ENCODE data around the gene CELSR1. TPM values are rescaled to one million over a fixed set of nuclear protein-coding genes. Genes with fewer than 3 reads are reported as not detected.
"Not testable (repeated sequence)": the region's sequence is repeated elsewhere in the genome, so short reads cannot be mapped to it uniquely, and the experiment has no call there.

Gene CELSR1
- total RNA-seq, 2 donors from 2014 or later: 3.0 to 6.0 TPM

DNA sequence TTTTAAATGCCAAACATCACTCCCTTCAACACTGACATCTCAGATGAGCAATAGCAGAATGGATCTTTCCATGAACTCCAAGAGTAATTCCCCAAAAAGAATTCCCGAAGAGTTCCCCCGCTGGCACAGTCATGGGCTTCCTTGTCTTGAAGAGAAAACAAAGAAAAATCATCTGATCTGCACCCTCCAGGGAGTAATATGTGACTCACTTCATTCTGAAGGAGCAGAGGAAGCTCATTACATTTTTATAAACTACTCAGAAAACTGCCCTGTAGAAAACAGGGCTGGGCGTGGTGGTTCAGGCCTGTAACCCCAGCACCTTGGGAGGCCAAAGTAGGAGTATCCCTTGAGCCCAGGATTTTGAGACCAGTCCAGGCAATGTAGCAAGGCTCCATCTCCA, 35.7 kb downstream of the CELSR1 start:
- peaks cover 10% of the 10 kb centered on the region for H3K4me1 Mint-ChIP-seq
- H3K36me3 Mint-ChIP-seq (ENCODE audit: low read depth): no peaks in the 10 kb centered on the region
- no peak overlapping the region for H3K27ac Mint-ChIP-seq
- H3K27me3 Mint-ChIP-seq: peaks cover 13% of the 10 kb centered on the region
- no peaks in the 10 kb centered on the region for H3K9me3 ChIP-seq (ENCODE audit: control insufficient read depth, low read length, poor library complexity, severe bottlenecking)
- no peak for DNase-seq
- H3K4me3 Mint-ChIP-seq: no peak overlapping the region
- ATAC-seq: no peak

DNA sequence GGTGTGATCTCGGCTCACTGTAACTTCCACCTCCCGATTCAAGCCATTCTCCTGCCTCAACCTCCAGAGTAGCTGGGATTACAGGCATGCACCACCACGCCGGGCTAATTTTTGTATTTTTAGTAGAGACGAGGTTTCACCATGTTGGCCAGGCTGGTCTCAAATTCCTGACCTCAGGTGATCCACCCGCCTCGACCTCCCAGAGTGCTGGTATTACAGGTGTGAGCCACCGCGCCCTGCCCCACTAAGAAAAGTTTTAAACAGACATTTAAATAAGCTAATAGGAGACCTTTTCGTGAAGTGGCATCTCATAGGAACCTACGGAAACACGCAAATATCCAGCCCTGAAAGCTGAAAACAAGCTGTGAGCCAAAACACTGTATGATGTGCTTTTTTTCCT, 36.2 kb downstream of the CELSR1 start:
- not testable (repeated sequence) for H3K4me1 Mint-ChIP-seq; H3K27ac Mint-ChIP-seq; H3K36me3 Mint-ChIP-seq (ENCODE audit: low read depth); H3K4me3 Mint-ChIP-seq; ATAC-seq; DNase-seq; H3K9me3 ChIP-seq (ENCODE audit: control insufficient read depth, low read length, poor library complexity, severe bottlenecking)
- H3K27me3 Mint-ChIP-seq: peaks cover 13% of the 10 kb centered on the region

DNA sequence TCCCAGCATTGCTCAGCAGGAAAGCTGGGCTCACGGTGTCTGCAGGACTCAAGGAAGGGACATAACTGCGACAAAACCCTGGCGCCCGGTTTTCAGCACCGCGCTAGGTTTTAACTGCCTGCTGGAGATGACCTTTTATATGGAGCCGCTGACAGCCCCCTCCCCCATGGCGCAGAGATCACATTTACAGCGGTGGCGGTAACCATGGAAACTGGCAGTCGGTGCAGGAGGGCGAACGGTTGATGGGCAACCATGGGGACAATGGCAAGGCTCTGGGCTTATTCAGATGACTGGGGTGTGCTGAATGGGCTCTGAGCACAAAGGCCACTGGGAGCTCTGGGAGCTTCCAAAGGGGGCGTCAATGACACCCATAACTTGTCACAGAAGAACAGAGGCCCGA, 37.2 kb downstream of the CELSR1 start:
- H3K27ac Mint-ChIP-seq: no peak overlapping the region
- H3K4me1 Mint-ChIP-seq: peaks cover 10% of the 10 kb centered on the region
- H3K36me3 Mint-ChIP-seq (ENCODE audit: low read depth): no peaks in the 10 kb centered on the region
- H3K9me3 ChIP-seq (ENCODE audit: control insufficient read depth, low read length, poor library complexity, severe bottlenecking): no peaks in the 10 kb centered on the region
- peaks cover 13% of the 10 kb centered on the region for H3K27me3 Mint-ChIP-seq
- H3K4me3 Mint-ChIP-seq: no peak overlapping the region
- no peak for DNase-seq
- no peak for ATAC-seq

DNA sequence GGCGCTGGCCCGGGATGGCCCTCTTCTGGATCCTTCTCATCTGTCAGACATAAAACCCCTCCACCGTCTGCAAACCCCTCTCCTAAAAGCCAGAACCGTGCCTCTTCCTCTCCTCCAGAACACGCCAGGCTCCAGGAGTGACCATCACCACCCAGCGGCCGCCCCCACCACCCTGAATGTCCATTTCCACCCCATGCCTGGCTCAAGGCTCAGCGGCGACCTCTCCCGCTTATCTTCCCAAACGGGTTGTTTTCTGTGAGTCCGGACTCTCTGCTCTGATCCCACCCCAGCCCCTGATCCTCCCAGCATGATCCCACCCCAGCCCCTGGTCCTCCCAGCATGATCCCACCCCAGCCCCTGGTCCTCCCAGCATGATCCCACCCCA, 37.6 kb downstream of the CELSR1 start:
- no peak for DNase-seq
- no peaks in the 10 kb centered on the region for H3K9me3 ChIP-seq (ENCODE audit: control insufficient read depth, low read length, poor library complexity, severe bottlenecking)
- no peak overlapping the region for H3K27ac Mint-ChIP-seq
- H3K36me3 Mint-ChIP-seq (ENCODE audit: low read depth): no peaks in the 10 kb centered on the region
- peaks cover 10% of the 10 kb centered on the region for H3K4me1 Mint-ChIP-seq
- no peak for ATAC-seq
- no peak overlapping the region for H3K4me3 Mint-ChIP-seq
- peaks cover 13% of the 10 kb centered on the region for H3K27me3 Mint-ChIP-seq

DNA sequence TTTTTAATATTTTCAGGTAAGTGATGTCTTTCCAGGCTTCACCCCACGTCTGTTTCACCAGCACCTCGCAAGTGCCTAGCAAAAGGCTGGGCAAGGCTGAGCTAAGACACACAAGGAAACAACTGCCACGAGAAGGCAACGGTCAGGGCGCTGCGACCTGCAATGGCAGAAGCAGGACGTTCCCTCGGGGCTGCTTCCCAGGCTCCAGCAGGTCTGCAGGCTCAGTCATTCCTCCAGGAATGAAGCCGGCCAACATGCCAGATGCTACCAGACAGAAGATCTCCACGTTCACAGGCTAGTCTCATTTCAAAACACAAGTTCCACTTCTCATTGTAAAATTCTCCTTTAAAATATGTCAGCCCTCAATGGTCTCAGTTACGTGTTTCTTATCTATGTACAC, 45.5 kb downstream of the CELSR1 start:
- Mint-ChIP-seq H3K4me1 (peaks cover under 1% of the 10 kb centered on the region), H3K4me3 (no peak overlapping the region), H3K36me3 (ENCODE audit: low read depth) (no peaks in the 10 kb centered on the region), H3K27ac (no peak overlapping the region), H3K27me3 (peaks cover 6% of the 10 kb centered on the region)
- no peaks in the 10 kb centered on the region for H3K9me3 ChIP-seq (ENCODE audit: control insufficient read depth, low read length, poor library complexity, severe bottlenecking)
- ATAC-seq (no peak), DNase-seq (no peak)

DNA sequence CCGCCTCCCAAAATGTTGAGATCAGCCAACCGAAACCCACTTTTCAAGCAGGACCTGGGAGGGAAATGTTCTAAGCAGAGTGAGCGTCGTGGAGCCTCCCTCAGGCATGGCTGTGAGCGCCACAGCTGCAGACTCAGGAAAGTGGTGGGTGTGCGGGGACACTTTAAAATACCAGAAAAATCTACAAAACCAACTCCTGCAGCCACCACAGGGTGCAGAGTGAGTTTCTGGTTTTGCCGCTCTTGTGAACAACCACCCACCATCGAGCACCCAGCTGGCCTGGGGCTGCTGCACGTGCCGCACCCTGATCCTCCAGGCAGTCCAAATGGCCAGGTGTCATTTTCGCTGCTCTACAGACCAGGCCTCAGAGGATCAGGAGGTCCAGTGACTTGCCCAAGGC, 46.9 kb downstream of the CELSR1 start:
- no peak overlapping the region for H3K4me3 Mint-ChIP-seq
- peaks cover 2% of the 10 kb centered on the region for H3K4me1 Mint-ChIP-seq
- no peaks in the 10 kb centered on the region for H3K36me3 Mint-ChIP-seq (ENCODE audit: low read depth)
- DNase-seq: no peak
- no peak overlapping the region for H3K27ac Mint-ChIP-seq
- ATAC-seq: no peak
- H3K27me3 Mint-ChIP-seq: peaks cover 6% of the 10 kb centered on the region
- H3K9me3 ChIP-seq (ENCODE audit: control insufficient read depth, low read length, poor library complexity, severe bottlenecking): no peaks in the 10 kb centered on the region

DNA sequence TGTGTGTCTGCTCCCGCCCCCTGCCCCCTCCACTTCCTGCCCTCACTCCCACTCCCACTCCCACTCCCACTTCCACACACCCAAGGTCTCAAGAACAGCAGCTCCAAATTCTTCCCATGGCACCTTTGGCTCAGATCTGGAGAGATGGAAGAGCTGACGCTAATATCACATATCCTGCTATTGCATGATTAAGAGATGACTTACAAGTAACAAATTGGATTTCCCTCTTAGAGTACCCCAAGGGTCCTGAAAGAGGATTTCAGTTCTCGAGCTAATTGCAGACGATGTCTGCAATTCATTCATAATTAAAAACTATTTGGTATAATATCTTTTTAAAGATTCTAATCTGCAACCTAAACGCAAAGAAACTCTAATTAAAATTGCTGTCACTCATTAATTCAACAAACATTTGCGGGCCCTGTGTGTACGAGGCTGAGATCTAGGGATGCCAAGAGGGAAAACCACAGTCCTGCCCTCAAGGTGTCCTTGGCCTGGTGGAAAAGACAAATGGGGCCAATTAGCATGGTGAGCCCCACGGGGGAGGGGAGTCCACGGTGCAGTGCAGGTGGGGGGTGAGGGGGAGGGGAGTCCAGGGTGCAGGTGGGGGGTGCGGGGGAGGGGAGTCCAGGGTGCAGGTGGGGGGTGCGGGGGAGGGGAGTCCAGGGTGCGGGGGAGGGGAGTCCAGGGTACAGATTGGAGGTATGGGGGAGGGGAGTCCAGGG, 50.3 kb downstream of the CELSR1 start:
- ATAC-seq (no peak), DNase-seq (no peak)
- H3K27ac Mint-ChIP-seq: no peak overlapping the region
- H3K27me3 Mint-ChIP-seq: peaks cover 6% of the 10 kb centered on the region
- no peaks in the 10 kb centered on the region for H3K36me3 Mint-ChIP-seq (ENCODE audit: low read depth)
- H3K4me3 Mint-ChIP-seq: no peak overlapping the region
- peaks cover 7% of the 10 kb centered on the region for H3K4me1 Mint-ChIP-seq
- no peaks in the 10 kb centered on the region for H3K9me3 ChIP-seq (ENCODE audit: control insufficient read depth, low read length, poor library complexity, severe bottlenecking)

DNA sequence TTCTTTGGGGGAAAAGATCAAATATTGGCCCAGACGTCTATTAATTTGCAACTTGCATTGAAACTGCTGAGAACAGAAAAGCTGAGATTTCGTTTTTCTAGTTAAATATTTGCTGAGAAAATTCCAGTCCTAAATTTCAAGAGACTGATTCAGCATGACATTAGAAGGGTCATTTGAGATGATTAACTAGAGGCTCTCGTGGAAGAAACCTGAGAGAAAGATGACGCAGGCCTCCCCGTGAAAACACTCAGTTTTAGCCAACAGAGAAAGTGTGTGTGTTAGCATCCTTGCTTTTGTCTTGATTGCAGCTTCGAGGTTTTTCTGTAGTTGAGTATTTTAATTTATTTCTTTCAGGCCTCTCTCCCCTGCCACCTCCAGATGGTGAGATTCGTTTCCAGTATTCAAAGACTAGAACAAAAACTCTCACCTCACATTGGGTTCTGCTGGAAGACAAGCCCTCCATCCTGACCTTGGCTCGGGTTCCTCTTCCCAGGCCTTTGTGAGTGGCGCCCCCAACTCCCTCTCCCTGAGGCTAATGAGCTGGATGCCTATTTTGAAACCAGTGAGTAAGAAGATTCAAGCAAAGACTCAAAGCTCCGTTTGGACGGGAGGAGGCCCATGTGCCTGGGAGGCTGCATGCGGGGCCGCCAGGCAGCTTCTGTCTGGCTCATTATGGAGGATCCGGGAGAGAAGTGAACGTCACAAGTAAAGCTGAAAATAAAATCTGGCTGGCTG, 52.4 kb downstream of the CELSR1 start:
- Mint-ChIP-seq H3K36me3 (ENCODE audit: low read depth) (no peaks in the 10 kb centered on the region), H3K4me1 (peaks cover 11% of the 10 kb centered on the region), H3K27me3 (peaks cover 3% of the 10 kb centered on the region), H3K4me3 (no peak overlapping the region), H3K27ac (no peak overlapping the region)
- no peak for DNase-seq
- no peak for ATAC-seq
- no peaks in the 10 kb centered on the region for H3K9me3 ChIP-seq (ENCODE audit: control insufficient read depth, low read length, poor library complexity, severe bottlenecking)

DNA sequence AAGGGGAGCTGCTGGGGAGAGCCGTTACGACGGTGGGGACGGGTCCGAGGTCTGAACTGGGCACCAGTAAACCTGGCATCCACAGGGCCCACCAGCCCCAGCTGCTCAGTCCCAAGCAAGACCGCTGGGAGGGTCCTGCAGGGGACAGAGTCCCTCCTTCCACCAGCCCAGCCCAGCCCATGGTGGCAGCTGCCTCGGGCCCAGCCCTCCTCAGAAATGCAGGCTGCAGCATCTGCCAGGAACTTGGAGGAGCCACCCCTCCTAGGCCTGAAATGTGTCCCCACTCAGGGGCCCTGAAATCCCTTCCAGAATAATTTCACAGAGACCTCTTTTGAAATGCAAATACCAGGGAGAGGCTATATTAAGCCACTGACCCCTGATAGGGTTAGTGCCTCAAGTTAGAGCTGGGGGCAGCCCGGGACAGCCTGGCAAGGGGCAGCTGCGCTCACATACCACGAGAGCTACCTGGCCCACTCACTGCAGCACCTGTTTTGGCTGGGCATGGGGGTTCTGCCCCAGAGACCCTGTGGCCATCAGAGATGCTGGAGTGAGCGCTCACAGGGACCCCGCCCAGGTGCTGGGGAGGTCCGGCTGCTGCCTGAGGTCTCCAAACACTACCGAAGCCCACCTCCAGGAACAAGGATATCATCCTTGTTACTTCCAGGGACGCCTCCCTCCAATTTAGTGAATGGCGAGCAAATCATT, 53.1 kb downstream of the CELSR1 start:
- ATAC-seq: no peak
- no peaks in the 10 kb centered on the region for H3K9me3 ChIP-seq (ENCODE audit: control insufficient read depth, low read length, poor library complexity, severe bottlenecking)
- DNase-seq: no peak
- Mint-ChIP-seq H3K4me1 (peaks cover 11% of the 10 kb centered on the region), H3K27ac (no peak overlapping the region), H3K27me3 (peaks cover 4% of the 10 kb centered on the region), H3K4me3 (no peak overlapping the region), H3K36me3 (ENCODE audit: low read depth) (no peaks in the 10 kb centered on the region)

DNA sequence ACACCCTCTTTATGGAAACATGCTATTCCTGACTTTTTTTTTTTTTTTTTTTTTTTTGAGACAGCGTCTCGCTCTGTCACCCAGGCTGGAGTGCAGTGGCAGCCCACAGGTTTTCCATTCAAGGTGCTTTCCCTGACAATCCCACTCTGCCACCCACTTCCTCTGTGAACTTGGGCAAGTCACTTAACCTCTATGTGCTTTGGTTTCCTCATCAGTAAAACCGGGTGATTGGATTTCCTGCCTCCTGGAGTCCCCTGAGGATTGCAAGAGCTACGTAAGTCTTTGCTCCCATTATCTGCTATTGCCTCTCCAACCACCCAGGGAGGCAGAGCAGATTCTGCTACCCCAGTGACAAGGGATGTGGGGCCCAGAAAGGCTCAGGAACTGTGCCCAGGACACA, 54.1 kb downstream of the CELSR1 start:
- DNase-seq (no peak), ATAC-seq (no peak)
- Mint-ChIP-seq H3K27me3 (peaks cover 9% of the 10 kb centered on the region), H3K36me3 (ENCODE audit: low read depth) (no peaks in the 10 kb centered on the region), H3K4me1 (peaks cover 11% of the 10 kb centered on the region), H3K4me3 (no peak overlapping the region), H3K27ac (no peak overlapping the region)
- H3K9me3 ChIP-seq (ENCODE audit: control insufficient read depth, low read length, poor library complexity, severe bottlenecking): no peaks in the 10 kb centered on the region

DNA sequence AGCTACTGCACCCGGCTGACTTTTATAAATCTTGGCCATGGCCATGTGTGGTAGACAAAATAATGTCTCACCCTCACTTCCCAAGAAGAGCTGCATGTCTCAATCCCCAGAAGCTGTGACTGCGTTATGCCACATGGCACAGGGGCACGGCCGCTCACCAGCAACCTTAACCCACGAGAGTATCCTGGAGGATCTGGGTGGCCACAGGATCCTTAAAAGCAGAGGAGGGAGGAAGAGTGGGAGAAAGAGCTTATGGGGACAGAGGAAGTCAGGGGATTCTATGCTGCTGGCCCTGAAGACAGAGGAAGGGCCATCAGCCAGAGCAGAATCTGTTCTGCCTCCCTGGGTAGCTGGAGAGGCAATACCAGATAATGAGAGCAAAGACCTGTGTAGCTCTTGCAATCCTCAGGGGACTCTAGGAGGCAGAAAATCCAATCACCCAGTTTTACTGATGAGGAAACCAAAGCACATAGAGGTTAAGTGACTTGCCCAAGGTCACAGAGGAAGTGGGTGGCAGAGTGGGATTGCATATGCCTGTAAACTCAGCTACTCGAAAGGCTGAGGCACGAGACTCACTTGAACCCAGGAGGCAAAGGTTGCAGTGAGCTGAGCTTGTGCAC, 55.3 kb downstream of the CELSR1 start:
- H3K9me3 ChIP-seq (ENCODE audit: control insufficient read depth, low read length, poor library complexity, severe bottlenecking): no peaks in the 10 kb centered on the region
- no peak for ATAC-seq
- H3K27ac Mint-ChIP-seq: no peak overlapping the region
- H3K27me3 Mint-ChIP-seq: peaks cover 15% of the 10 kb centered on the region
- H3K4me3 Mint-ChIP-seq: no peak overlapping the region
- no peak for DNase-seq
- peaks cover 11% of the 10 kb centered on the region for H3K4me1 Mint-ChIP-seq
- H3K36me3 Mint-ChIP-seq (ENCODE audit: low read depth): no peaks in the 10 kb centered on the region

DNA sequence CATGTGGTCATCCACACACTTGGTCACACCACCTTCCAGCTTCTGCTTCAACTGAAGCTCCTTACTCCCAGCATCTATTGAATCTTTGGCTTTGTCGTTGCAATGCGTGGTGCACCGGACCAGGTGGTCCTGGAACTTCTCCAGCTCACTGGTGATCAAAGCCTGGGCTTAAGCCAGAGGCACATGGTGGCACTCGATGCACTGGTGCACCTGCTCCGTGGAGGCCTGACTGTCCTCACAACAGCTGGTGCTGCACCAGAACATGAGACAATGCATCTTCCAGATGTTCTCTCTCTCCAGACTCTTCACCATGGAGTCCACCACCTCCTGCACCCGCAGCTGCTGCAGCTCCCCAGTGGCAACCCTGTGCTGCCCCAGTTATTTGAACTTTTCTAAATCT, 56.0 kb downstream of the CELSR1 start:
- H3K4me1 Mint-ChIP-seq: peaks cover 9% of the 10 kb centered on the region
- H3K27me3 Mint-ChIP-seq: peaks cover 21% of the 10 kb centered on the region
- H3K36me3 Mint-ChIP-seq (ENCODE audit: low read depth): no peaks in the 10 kb centered on the region
- H3K27ac Mint-ChIP-seq: no peak overlapping the region
- no peaks in the 10 kb centered on the region for H3K9me3 ChIP-seq (ENCODE audit: control insufficient read depth, low read length, poor library complexity, severe bottlenecking)
- no peak for DNase-seq
- H3K4me3 Mint-ChIP-seq: no peak overlapping the region
- ATAC-seq: no peak

DNA sequence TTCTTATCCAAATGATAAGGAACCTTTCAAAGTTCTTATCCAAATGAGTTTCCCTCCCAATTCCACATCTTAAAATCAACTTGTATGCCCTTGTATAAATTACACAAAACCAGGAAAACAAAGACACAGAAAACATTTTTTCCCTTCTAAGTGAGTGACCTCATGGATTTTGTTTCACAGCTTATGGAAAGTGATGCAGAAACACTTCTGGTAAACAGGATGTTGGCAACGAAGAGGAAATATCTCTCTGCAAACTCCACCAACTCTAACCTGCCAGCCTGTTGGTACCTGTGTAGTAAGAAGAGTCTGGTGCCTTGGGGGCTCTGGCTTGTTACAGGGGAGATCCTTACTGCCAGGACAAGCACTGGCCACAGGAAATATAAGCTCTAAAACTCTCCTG, 57.0 kb downstream of the CELSR1 start:
- H3K9me3 ChIP-seq (ENCODE audit: control insufficient read depth, low read length, poor library complexity, severe bottlenecking): no peaks in the 10 kb centered on the region
- H3K4me3 Mint-ChIP-seq: no peak overlapping the region
- H3K27me3 Mint-ChIP-seq: peaks cover 28% of the 10 kb centered on the region
- H3K27ac Mint-ChIP-seq: no peak overlapping the region
- DNase-seq: no peak
- peaks cover 9% of the 10 kb centered on the region for H3K4me1 Mint-ChIP-seq
- no peak for ATAC-seq
- no peaks in the 10 kb centered on the region for H3K36me3 Mint-ChIP-seq (ENCODE audit: low read depth)
